GM12878 (cell line): Measurements from ENCODE around the gene KITLG. TPM values are rescaled to one million over a fixed set of nuclear protein-coding genes. Genes with fewer than 3 reads are reported as not detected.

ENCODE experiments used
- ATAC-seq: fragments of 200-7000 bp; cut with Tn5 transposase; 3 replicates; pipeline ENCODE4 v1.9.1; 2020; ENCODE audit warnings: mild to moderate bottlenecking, moderate library complexity
- BruUV-seq: library from RNA; stranded (reverse); fragments of 400-500 nt; replicated peaks from 2 replicates; lab custom pipeline; 2021; lab: Mats Ljungman, UMichigan
- CTCF ChIA-PET: fragments of 300-600 bp; sonication (Branson Sonifier 250); formaldehyde crosslinking; extraction: SDS; loops from one replicate; lab custom pipeline; 2021; ENCODE audit warnings: inconsistent platforms; lab: Yijun Ruan, JAX
- POLR2A ChIA-PET: fragments of 350-600 bp; formaldehyde crosslinking; extraction: SDS; loops from one replicate; lab custom pipeline; 2021; ENCODE audit warnings: inconsistent platforms; lab: Charles Lee
- RAD21 ChIA-PET: fragments of 300-600 bp; sonication (Branson Sonifier 250); formaldehyde crosslinking; loops from one replicate; lab custom pipeline; 2023; ENCODE audit warnings: antibody characterized with exemption; ENCODE audit not compliant: unreplicated experiment; lab: Charles Lee
- SMC1A ChIA-PET: fragments of 300-600 bp; sonication (Branson Sonifier 250); formaldehyde crosslinking; loops from one replicate; lab custom pipeline; 2023; ENCODE audit not compliant: unreplicated experiment, uncharacterized antibody; lab: Charles Lee
- DNase-seq: peaks from one replicate; pipeline ENCODE4 v3.0.0-alpha.2; 2011; ENCODE audit warnings: low read depth, low spot score
- FAIRE-seq: peaks from 3 replicates; lab custom pipeline; 2011; peaks lifted over from hg19 to GRCh38; lab: Jason Lieb, UNC
- H2AFZ ChIP-seq: 2 replicates; pipeline ENCODE4 v1.6.0; 2011; ENCODE audit warnings: low read depth, low read length, control low read depth; ENCODE audit not compliant: control insufficient read depth
- H3K27ac ChIP-seq: 2 replicates; pipeline ENCODE4 v1.5.1; 2011; ENCODE audit warnings: control low read depth; ENCODE audit not compliant: control insufficient read depth, insufficient read depth
- H3K27me3 ChIP-seq, 2 experiments: replicated peaks in 1 of 2; 2 replicates each; pipeline versions ENCODE4 v1.6.0 to v1.6.1; 2011; ENCODE audit warnings: low read length in 1 of 2; ENCODE audit not compliant: control insufficient read depth in 2 of 2, insufficient read depth in 2 of 2
- H3K36me3 ChIP-seq, 2 experiments: 2 replicates each; pipeline ENCODE4 v1.5.1; 2011; ENCODE audit warnings: low read length in 1 of 2; ENCODE audit not compliant: control insufficient read depth in 2 of 2, insufficient read depth in 2 of 2
- H3K4me1 ChIP-seq: 2 replicates; pipeline ENCODE4 v1.6.1; 2011; ENCODE audit warnings: mild to moderate bottlenecking, low read length, moderate library complexity, mixed read lengths; ENCODE audit not compliant: control insufficient read depth, insufficient read depth
- H3K4me2 ChIP-seq: 2 replicates; pipeline ENCODE4 v1.6.0; 2011; ENCODE audit warnings: control low read depth; ENCODE audit not compliant: control insufficient read depth, insufficient read depth
- H3K4me3 ChIP-seq: fragments of 200-600 bp; sonication (generic); 2 replicates; pipeline ENCODE4 v1.5.1; 2016
- H3K79me2 ChIP-seq: 2 replicates; pipeline ENCODE4 v1.6.0; 2011; ENCODE audit warnings: low read length; ENCODE audit not compliant: control insufficient read depth, insufficient read depth
- H3K9ac ChIP-seq: 2 replicates; pipeline ENCODE4 v1.8.0; 2011; ENCODE audit warnings: low read length, control low read depth, mixed read lengths; ENCODE audit not compliant: control insufficient read depth, insufficient read depth
- H3K9me3 ChIP-seq: replicated peaks from 3 replicates; pipeline ENCODE4 v1.5.1; 2011; ENCODE audit warnings: mild to moderate bottlenecking, low read length; ENCODE audit not compliant: control insufficient read depth, insufficient read depth
- H4K20me1 ChIP-seq: 2 replicates; pipeline ENCODE4 v1.6.0; 2011; ENCODE audit not compliant: control insufficient read depth, insufficient read depth
- BHLHE40 ChIP-seq, 2 experiments: fragments of 450-650 bp in 1 of 2; IDR thresholded peaks; 2 replicates each; pipeline ENCODE4 v1.6.1; 2011 to 2017; ENCODE audit warnings: low read depth in 2 of 2, borderline replicate concordance in 1 of 2, improper control_type of control experiment in 1 of 2, low read length in 1 of 2, mild to moderate bottlenecking in 1 of 2
- HDAC6 ChIP-seq: fragments of 200-600 bp; sonication (generic); IDR thresholded peaks from one replicate; pipeline ENCODE4 v1.8.0; 2017; ENCODE audit warnings: antibody characterized with exemption; ENCODE audit not compliant: unreplicated experiment
- PML ChIP-seq: IDR thresholded peaks from 2 replicates; pipeline ENCODE4 v1.6.1; 2012; ENCODE audit warnings: low read length, inconsistent platforms
- USF2 ChIP-seq: IDR thresholded peaks from 2 replicates; pipeline ENCODE4 v1.6.1; 2011; ENCODE audit warnings: low read depth, low read length, improper control_type of control experiment, borderline replicate concordance
- WGBS: methylation state at CpG from one replicate; pipeline ENCODE4 v1.1.6; 2016; ENCODE audit warnings: low lambda C conversion rate; ENCODE audit not compliant: insufficient replicate concordance, insufficient coverage; ENCODE audit errors: missing lambda C conversion rate; 5-methylcytosine and 5-hydroxymethylcytosine counted together
- in situ Hi-C: fragments of 300-500 bp; cut with MboI; formaldehyde crosslinking; loops from 9 replicates; pipeline ENCODE4 v1.14.3; 2018; ENCODE audit warnings: mixed read lengths
- intact Hi-C: fragments of 100-400 bp; cut with micrococcal nuclease; formaldehyde crosslinking; loops from one replicate; pipeline ENCODE4 v1.14.2; 2022; ENCODE audit not compliant: unreplicated experiment
- polyA plus RNA-seq, 11 experiments: library from polyadenylated mRNA; depleted of rRNA in 4 of 11; unstranded in 6 of 11; stranded (reverse) in 5 of 11; fragments of >200 nt; fragmentation: Nextera tagmentation in 4 of 11; fragmentation: Illumina TruSeq in 1 of 11; extraction: Ambion mirVana in 4 of 11; extraction: Trizol in 1 of 11; gene quantifications; 1 replicate in 1 of 11; 2 replicates in 10 of 11; pipeline versions ENCODE4 v1.2.1 to v1.2.3, GENCODE V29; 2011 to 2016; ENCODE audit warnings: inconsistent platforms in 2 of 11, missing spikeins in 2 of 11, low read depth in 1 of 11
- total RNA-seq, 4 experiments: library from RNA; depleted of rRNA in 3 of 4; stranded (reverse); fragments of >200 nt in 3 of 4; fragmentation: Illumina TruSeq in 1 of 4; extraction: Trizol in 1 of 4; gene quantifications; 2 replicates each; pipeline versions ENCODE4 v1.2.1 to v1.2.3, GENCODE V29; 2013 to 2021
- TF ChIP-seq, protein P1 (sequence below): fragments of 450-650 bp; IDR thresholded peaks from 2 replicates; pipeline ENCODE4 v1.6.1; 2018; ENCODE audit warnings: borderline replicate concordance, mild to moderate bottlenecking; ENCODE audit not compliant: partially characterized antibody

Gene KITLG
- total and polyA plus RNA-seq, 10 of the 15 experiments (the other 5 are each of a cell fraction or from before 2014, with no cell fraction given), result 0.02 to 0.51 (median 0.09) TPM; not detected in 1

DNA sequence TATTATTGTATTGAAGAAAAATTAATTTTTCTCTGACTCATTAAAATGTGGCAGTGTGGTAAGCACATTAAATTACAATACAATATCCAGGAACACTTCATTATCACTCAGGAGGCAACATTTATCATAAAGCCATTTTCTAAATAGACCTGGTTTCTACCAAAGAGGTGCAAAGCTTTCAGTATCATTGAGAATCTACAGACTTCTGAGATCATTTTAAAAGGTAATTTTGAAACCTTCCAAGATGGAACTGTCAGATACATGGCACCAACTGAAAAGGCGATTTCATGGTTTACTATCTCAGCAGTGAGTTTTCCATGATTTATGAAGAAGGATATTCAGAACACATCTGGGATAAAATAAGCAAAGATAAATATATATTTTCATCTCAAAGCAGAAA is 85.8 kb downstream of the KITLG start (continued):
- TF ChIP-seq PML (no peak), USF2 (no peak)
- TF ChIP-seq, protein P1, sequence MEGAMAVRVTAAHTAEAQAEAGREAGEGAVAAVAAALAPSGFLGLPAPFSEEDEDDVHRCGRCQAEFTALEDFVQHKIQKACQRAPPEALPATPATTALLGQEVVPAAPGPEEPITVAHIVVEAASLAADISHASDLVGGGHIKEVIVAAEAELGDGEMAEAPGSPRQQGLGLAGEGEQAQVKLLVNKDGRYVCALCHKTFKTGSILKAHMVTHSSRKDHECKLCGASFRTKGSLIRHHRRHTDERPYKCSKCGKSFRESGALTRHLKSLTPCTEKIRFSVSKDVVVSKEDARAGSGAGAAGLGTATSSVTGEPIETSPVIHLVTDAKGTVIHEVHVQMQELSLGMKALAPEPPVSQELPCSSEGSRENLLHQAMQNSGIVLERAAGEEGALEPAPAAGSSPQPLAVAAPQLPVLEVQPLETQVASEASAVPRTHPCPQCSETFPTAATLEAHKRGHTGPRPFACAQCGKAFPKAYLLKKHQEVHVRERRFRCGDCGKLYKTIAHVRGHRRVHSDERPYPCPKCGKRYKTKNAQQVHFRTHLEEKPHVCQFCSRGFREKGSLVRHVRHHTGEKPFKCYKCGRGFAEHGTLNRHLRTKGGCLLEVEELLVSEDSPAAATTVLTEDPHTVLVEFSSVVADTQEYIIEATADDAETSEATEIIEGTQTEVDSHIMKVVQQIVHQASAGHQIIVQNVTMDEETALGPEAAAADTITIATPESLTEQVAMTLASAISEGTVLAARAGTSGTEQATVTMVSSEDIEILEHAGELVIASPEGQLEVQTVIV, result no peak

DNA sequence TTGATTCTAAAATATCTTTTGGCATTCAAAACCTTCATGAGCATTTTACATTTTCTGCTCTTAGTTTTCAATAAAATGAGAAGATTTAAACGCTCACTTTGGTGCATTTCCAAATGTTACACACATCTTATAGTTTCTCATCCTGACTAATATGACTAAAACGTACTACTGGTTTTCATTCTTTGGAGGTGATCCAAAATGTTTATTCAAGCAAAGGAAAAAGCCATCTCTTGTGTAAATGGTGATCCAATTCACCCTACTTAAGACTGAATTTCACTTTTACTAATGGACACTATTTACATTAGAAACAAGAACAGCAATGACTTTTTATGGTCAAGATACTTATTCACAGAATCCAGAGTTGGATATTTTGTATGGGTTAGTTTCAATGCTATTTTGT is 86.6 kb downstream of the KITLG start:
- Histone ChIP-seq H3K79me2 (no peaks in the 10 kb centered on the region), H3K4me2 (no peak overlapping the region), H3K9me3 (no peaks in the 10 kb centered on the region), H3K27ac (no peak overlapping the region), H2AFZ (no peak overlapping the region), H3K27me3 (no peaks in the 10 kb centered on the region), H3K4me3 (no peak overlapping the region), H3K9ac (no peak overlapping the region), H3K4me1 (no peaks in the 10 kb centered on the region), H3K36me3 (no peaks in the 10 kb centered on the region), H4K20me1 (no peaks in the 10 kb centered on the region)
- intact Hi-C loops (no loop called here), in situ Hi-C loops (no loop called here)
- WGBS, result 3% methylated on average over 2 of the region's 2 CpGs
- POLR2A ChIA-PET, result no interaction called here
- no peak for FAIRE-seq
- SMC1A ChIA-PET, result no interaction called here
- TF ChIP-seq BHLHE40 (IDR thresholded peaks at IDR 0.05; ENCODE audit: borderline replicate concordance in 1 of 2, low read depth in 2 of 2, low read length in 1 of 2), result no peak
- no peak for TF ChIP-seq HDAC6
- BruUV-seq, result no TSS peak
- ATAC-seq, result no peak
- RAD21 ChIA-PET, result interaction anchor here (1.0 kb wide), 1 partner anchor 92 kb away, joined by 3 read pairs; no protein-coding TSS in a partner anchor
- CTCF ChIA-PET, result interaction anchor here (0.8 kb wide), 1 partner anchor 24 kb away, joined by 3 read pairs; no protein-coding TSS in a partner anchor
- no peak for DNase-seq
